GM21367 (cell line): ENCODE results near the gene RAI1.

ENCODE experiments used
- ATAC-seq: cut with Tn5 transposase; IDR thresholded peaks from one replicate; pipeline ENCODE4 v1.9.1; 2021; ENCODE audit not compliant: unreplicated experiment

The RAI1 gene

DNA sequence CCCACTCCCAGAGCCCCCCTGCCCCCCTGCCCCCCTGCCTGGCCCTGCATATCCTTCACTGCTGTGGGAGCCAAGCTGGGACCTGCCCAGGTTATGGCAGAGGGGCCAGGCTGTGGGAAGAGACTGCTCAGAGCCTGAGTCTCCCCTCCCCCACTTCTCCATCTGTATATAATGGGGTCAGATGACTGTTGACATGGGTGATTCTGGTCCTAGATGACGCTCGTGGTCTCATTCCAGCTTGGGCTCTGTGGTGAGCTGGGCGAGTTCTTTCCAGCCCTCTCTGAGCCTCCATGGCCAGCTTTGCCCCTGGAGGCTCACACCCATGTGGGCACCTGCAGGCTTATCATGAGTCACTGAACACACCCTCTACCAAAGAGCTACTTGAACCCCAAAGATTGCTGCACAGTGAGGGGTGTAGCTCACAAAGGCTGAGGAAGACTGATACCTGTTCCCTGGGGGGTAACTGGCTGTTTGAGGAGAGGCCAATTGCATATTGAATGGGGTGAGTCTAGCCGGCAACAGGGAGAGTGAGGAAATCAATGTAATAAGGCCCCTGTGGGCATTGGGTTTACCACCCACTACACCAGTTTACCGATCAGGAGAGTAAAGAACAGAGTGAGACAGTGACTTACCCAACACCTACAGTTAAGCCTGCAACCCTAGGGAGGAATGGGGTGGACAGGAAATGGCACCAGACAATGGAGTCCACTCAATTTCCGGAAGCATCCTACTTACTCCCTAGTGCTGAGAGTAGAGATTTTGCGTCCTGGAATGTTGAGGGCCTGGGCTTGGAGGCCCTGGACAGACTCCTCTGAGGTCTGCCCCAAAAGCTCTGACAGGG lies 159.7 kb downstream of the RAI1 start:
- no peak for ATAC-seq

DNA sequence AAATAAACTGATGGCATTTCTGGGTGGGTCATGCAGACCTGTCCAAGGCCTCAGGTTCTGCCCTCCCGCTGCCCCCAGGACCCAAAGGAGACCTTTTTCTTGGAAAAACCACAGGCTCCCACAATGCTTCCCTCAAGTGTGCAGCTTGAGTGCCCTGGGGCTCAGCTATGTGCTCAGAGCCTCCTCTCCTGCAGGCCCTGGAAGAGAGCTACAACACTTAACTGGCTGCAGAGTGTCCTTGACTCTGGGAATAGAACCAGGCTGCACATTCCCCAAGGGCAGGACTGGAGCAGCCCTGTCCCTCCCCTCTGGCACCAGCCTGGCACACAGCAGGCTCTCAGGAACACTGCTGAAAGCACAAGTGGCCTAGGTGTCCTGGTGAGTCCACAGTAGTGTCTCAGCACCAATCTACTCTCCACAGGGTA lies 160.4 kb downstream of the RAI1 start:
- no peak for ATAC-seq

DNA sequence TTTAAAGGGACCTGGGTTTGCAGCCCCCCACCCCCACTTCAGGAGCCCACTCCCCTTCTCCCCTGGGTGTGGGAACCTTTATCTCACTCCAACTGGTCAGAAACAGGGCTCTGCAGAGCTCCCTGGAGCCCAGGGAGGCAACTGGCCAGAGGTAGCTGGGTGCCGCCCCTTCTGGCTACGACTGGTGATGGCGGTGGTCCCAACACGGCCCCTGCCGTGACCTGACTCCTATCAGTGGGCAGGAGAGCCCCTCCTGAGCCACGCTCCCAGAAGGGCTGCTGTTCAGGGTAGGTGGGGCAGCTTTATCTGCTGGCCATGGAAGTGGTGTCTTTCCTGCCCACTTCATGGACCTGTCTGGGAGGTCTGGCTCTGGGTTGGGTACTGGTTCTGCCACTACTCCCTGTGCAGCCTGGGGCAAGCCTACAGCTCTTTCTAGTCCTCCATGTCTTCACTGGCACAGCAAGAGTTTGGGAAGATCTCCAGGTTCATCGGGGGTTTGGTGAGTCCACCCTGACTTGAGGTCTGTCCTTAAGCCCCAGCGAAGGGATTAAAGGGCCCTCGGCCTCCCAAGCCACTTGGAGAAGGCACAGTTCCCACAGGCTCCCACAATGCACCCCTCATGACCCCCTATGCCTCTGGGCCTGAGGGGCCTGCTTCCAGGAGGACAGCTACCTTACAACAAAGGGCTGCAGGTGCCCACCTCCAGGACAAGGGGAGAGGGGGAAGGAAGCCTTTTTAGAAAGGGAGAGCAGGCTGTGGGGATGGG lies 161.0 kb downstream of the RAI1 start:
- ATAC-seq = no peak

DNA sequence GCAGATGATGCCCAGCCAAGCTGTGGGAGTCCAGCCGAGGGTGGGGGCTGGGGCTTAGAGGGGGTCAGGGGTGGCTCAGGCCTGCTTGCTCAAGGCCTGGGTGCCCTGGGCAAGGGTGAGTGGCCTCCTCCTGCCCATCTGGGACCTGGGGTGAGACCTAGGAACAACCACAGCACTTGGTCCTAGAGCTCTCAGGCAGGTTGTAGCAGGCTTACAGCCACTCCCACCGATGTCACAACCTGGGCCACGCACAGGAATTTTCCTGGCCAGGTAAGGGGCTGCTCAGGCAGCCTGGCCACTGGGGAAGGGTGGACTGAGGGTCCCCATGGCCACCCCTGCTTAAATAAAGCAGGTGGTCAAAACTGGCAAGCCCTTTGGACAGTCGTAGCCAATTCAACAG lies 161.8 kb downstream of the RAI1 start:
- ATAC-seq = no peak

DNA sequence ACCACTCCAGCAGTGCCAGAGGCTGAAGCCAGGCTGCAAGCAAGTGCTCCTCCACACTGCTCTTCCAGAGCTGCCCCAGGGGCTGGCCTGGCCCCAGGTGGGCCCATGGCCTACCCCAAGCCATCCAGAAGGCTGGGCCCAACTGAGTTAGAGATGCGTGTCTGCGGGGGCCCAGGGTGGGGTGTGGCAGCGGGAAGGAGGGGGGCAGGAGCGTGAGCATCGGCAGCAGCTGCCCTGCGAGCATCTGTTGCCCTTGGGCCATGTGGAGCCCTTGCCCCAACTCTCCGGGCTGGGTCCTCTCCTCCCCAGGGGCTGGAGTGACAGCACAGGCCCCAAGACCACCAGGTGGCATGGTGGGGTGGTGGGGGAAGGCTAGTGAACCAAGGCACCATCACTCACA lies 162.8 kb downstream of the RAI1 start:
- no peak for ATAC-seq

DNA sequence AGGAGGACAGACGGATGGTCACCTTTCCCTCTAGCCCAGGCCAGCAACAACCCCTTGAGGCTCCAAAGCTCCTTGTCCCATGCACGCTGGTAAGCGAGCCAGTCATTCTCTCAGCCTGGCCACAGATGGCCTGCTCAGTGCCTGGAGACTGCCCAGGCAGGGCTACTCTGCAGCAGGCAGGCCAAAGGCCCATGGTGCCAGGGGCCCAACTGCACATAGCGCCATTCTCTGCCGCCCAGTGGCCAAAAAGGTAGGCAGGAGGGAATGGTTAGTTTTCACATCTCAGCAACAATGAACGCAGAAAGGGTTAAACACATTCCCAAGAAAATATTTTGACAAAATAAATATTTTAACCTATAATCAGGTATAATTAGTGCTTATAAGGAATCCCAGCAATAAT lies 163.2 kb downstream of the RAI1 start:
- no peak for ATAC-seq

DNA sequence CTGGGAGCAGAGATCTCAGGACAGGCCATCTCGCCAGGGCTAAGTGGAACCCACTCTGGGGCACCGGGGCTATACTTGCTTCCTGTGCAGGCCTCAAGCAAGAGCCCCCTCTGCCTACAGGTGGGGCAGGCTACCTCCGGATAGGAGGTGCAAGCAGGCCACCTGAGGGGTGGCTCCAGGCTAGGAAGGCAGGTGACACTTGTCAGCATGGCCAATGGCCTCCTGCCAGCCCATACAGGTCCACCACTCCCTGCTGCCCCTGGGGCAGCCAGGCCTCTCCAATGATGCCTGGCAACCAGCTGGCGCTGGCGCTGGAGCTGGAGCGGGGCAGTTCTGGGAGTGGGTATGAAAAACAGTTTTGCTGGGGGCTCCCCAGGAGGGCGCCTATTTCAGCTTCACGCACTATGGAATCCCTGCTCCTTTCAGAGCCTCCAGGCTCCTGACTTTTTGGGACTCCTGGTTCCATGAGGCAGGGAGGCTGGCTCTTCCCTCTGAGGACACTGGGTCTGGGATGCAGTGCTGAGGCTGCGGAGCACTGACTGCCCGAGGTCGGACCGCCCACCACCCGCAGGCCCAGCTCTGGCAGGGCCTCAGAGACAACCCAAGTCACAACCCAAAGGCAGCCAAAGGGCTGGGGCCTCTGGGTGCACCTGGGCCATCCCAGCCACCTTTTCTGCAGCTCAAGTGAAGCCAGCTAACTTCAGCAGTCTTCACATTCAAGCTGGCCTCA lies 164.0 kb downstream of the RAI1 start:
- no peak for ATAC-seq

DNA sequence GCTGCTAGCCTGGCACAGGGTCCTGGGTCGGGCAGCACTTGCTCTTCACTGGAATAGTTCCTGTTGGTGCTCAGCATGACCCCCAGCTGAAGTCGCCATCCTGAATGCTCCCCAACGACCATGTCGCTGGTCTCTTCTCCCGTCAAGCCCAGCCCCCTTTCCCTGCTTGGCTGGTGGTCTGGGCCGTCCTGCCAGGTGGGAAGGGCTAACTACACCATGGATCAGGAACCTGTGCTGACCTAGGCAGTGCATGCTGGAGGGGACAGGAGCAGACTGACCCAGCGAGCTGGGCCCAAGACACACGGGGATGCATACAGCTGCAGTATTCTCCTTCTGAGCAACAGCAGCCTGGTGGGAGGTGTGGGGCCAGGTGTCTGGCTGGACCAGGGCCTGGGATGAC lies 164.7 kb downstream of the RAI1 start:
- ATAC-seq = no peak

DNA sequence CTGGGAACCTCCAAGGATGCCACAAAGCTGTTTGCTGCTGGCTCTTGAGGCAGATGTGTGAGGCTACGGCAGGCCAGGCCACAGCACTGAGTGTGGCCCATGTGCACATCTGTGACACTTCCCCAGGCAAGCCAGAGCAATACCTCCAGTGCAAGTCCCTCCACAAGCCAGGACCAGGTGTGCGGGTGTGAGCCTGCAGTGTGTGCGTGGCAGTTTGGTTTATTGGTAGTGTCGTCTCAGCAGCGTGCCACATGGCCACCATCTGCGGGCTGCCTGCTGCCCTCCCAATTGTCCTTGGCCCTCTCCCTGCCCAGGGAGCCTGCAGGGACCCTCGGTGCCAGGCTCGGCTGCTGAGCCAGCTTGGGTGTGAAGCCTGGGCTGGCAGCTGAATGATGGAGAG lies 165.4 kb downstream of the RAI1 start:
- no peak for ATAC-seq

DNA sequence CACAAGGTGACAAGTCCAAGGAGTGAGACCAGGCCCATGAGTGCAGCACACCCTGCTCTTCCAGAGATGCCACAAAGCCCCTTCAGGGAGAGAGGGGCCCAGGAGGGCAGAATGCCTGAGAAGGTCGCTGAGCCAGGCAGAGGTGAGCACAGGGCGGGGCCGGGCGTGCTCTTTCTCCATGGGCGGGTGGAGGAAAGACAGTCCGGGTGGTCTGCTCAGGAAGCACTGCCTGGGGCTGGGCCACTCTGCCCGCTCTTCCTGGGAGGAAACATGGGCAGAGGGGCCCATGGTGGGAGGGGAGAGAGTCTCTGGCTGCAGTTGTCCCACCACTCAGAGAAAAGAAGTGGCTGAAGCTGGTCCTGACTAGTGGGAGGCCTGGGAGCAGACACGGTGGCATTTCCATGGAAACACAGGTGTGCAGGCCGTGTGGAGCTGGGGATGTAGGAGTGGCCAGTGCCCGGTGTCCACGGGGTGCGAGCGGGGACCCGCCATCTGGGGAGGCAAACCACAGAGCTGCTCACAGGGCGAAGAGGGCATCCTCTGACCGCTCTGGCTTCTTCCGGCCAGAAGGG lies 165.9 kb downstream of the RAI1 start:
- no peak for ATAC-seq

DNA sequence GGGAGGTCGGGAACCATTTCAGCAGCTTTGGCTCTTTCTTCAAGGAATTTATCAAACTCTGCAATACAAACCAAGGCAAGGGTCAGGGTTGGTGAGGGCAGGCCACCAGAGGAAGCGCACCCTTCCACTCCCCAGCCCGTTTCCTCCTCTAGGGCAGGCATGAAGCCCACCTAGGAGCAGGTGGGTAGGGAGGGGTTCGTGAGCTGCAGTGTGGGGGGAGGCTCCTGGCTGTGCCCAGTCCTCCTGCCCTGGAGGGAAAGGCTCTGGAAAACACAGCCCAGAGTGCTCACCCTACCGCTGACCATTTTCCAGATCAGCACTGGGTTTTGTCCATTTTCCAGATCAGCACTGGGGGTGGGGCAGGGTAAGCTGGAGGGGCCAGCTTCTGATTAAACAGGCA lies 166.5 kb downstream of the RAI1 start:
- ATAC-seq = no peak

DNA sequence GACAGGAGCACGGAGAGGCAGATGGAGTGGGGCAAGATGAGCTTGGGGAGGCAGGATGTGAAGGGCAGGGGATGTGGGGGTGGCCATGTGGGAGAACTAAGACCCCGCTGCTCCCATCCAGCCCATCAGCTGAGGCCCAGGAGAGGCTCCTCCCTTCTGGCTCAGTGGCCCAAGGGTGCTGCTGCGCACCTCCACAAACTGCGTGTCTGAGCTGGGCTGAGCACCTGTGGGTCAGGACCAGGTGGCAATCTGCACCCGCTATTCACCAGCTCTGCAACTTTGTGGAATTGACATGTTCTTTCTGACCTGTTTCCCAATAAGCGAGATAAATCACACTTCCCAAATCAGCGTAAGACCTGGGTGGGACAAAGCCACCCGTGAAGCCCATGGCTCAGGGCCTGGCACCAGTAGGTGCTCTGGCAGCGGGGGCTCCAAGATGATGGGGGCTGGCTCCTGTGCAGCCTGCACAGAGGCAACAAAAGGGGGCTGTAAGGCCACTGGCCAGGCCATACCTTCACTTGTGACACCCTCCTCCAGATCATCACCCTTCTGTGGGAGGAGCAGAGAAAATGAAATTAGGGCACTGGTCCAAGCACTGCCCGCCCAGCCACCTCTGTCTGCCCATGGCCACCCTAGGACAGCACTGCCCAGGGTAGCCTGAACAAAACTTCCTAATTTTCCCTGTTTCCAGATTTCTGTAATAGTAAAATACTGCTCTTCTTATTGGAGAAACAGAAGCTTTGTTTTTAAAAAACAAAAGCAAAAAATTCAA lies 167.2 kb downstream of the RAI1 start:
- no peak for ATAC-seq

DNA sequence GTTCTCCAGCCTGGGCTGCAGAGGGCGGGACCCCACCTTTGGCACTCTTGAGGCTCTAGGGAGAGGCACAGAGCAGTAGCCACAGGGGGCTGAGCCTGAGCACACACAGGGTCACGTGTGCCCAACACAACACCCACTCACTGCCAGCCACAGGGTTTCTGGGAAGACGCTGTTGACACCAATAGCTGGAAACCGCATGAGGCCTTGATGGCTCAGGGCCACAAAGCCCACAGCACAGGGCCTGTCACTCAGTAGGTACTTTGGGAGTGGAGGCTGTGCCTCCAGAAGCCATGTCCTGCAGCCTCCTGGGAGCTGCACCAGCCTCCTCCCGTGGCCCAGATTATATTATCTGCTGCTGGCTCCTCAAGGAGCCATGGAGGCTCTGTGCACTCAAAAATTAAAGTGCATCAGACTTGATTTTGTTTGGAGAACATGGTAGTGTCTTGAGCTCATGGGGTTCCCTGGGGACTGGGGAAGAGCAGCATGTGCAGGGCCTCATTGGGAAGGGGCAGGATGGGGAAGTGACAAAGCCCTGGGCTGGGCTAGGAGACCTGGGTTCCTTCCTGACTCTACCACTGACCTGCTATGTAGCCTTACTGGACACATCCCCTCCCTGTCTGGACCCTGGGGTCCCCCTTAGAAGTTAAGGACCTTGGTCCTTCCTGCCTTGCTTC lies 168.0 kb downstream of the RAI1 start:
- no peak for ATAC-seq

DNA sequence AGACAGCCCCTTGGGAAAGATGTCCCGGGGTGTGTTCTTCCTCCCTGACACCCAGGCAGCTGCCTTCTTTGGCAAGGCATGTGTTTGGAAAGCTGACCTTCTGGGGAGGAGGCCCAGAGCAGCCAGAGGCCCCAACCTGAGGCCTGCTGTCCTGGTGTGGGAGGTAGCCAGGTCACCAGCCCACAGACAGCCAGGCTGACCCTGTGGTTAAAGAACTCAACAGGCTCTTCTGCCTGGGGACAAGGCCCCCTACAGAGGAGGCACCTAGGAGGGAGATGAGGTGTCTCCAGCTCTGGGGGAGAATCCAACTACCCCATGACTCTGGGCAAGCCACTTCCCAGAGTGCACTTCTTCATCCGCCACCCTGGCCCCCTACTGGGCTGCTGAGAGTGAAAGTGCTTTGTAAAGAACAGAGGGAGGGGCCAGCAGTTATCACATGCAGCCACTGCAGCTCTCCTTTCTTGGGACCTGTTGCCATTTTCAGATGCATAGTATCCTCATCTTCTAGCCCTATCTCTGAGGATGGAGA lies 168.7 kb downstream of the RAI1 start:
- no peak for ATAC-seq

DNA sequence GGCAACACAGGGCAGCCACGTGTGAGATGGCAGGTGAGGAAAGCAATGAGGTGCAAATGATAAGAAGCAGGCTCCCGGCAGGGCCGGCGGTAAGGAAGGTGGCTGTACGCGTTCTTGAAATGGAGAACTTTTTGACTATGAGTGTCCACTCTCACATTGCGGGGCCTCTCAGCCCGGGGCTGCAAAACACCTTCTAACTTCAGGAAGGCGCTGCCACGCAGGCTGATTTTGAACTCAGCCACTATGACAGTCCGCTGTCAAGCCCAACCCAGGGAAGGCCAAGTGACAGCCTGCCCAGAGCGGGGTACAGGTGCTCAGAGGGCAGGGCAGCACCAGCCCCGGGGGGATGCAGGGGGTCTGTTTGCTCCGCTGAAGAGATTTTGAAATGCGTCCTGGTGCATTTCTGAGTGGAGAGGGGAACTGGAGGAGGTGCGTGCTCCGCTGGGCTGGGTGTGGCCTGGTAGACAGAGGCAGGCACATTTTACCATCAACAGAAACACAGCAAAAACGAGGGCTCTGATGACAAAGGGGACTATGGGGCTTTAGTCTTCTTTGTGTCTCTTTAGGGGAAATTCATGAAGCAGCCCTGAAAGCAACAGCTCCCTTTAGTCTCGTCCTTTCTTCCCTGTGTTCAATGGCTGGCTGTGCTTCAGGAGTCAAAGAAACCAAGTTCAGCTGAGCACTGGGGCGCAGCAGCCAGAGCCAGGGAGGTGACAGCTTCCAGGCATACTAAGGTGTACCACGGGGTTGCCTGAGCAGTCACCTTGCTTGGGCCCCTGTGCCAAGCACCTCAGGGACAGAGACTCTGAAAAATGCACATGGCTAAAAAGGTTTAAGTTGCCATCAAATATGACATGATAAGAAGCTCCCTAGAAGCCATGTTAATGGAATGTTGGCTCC lies 170.1 kb downstream of the RAI1 start:
- no peak for ATAC-seq

DNA sequence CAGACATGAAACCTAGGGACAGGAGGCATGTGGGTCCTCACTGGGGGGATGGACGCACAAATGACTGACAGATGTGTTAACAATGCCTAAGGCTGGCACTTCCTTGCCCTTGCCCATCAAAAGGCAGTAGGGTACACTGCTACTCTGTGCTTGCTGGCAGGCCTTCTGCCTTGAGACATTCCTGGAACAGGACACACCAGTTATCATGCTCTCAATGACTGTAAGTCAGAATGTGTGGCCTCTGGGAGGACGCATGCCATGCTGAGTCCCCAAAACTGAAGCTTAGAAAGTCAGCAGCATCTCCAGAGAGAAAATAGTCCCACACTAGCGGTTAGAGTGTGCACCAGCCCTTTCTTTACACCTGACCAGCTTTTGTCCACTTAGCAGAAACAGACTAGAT lies 171.7 kb downstream of the RAI1 start:
- ATAC-seq = no peak

DNA sequence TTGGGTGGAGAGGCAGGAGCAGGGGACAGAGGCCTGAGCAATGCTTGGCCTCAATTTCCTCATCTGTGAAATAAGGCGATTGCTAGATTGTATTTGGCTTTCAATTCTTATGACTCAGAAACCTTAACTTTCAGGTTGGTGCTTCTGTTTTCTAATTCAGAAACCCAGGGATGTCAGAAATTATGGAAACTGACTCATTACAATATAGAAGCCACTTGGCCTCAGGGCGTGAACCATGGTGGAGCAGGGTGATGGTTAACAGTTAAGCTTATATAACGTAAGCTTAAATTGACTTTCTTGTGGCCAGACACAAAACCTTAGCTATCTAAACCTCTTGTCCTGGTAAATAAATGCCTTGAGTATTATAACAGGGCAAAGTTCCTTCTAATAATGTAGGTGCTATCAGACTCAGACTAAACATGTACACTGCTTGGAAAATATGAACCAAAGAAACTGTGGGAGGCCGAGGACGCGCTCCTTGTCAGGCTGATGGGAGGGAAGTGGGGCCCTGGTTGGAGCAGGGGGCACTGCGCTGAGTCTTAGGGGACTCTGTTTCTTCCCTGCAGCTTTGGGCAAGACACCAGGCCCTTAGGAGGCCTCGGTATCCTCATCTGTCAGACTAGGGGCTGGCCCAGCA lies 172.7 kb downstream of the RAI1 start:
- no peak for ATAC-seq

DNA sequence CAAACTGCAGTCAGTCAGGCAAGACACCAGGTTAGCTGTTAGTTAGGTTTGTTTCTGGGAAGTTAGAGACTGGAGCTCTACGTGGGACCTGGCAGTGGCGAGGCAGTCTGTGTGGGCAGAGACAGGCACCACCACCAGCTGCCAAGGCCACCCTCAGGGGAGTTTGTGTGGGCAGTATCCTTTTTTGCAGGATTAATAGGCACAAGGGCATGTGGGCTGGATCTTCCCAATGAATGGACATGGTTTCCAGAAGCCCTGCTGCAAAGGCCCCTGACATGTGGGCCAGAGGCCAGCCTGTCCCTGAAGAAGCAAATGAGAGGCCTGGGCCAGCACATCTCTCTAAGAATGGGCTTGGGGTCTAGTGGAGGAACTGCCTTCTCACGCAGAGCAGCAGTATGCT lies 174.7 kb downstream of the RAI1 start:
- ATAC-seq = no peak
